OCI-LY7 (cell line): ENCODE measurements around the gene SGPL1. TPM values are rescaled to one million over a fixed set of nuclear protein-coding genes. Genes with fewer than 3 reads are reported as not detected.

Source experiments
- BruUV-seq: library from RNA; stranded (reverse); fragments of 400-500 nt; replicated peaks from 2 replicates; lab custom pipeline; 2021; lab: Mats Ljungman, UMichigan
- CTCF ChIA-PET: fragments of 300-600 bp; sonication (Branson Sonifier 250); formaldehyde crosslinking; loops from one replicate; lab custom pipeline; 2022; ENCODE audit warnings: antibody characterized with exemption; ENCODE audit not compliant: unreplicated experiment; lab: Charles Lee
- POLR2A ChIA-PET: fragments of 300-600 bp; sonication (Branson Sonifier 250); formaldehyde crosslinking; loops from one replicate; lab custom pipeline; 2022; ENCODE audit warnings: antibody characterized with exemption; lab: Charles Lee
- DNase-seq: peaks from one replicate; pipeline ENCODE4 v3.0.0-alpha.2; 2015; ENCODE audit warnings: low spot score
- H2AFZ ChIP-seq: fragments of 200-600 bp; sonication (generic), shearing (Covaris generic); 2 replicates; pipeline ENCODE4 v1.6.1; 2014; ENCODE audit warnings: mild to moderate bottlenecking, antibody characterized with exemption, low read length, moderate library complexity
- H3K27ac ChIP-seq: fragments of 200-600 bp; sonication (generic); 2 replicates; pipeline ENCODE4 v1.5.1; 2014; ENCODE audit warnings: mixed run types, low read depth, mild to moderate bottlenecking, moderate library complexity, low read length, inconsistent platforms; ENCODE audit not compliant: poor library complexity, severe bottlenecking
- H3K36me3 ChIP-seq: fragments of 200-600 bp; sonication (generic); 2 replicates; pipeline ENCODE4 v1.6.1; 2014; ENCODE audit warnings: mild to moderate bottlenecking, antibody characterized with exemption, low read length, moderate library complexity, mixed read lengths; ENCODE audit not compliant: insufficient read depth
- H3K4me1 ChIP-seq: fragments of 200-600 bp; sonication (generic); 2 replicates; pipeline ENCODE4 v1.5.1; 2014; ENCODE audit warnings: mild to moderate bottlenecking, low read length; ENCODE audit not compliant: insufficient read depth, poor library complexity, severe bottlenecking
- H3K4me2 ChIP-seq: fragments of 200-600 bp; sonication (generic); 2 replicates; pipeline ENCODE4 v1.6.1; 2014; ENCODE audit warnings: mild to moderate bottlenecking, low read length
- H3K4me3 ChIP-seq: fragments of 200-600 bp; sonication (generic); 2 replicates; pipeline ENCODE4 v1.5.1; 2014; ENCODE audit warnings: mild to moderate bottlenecking, low read depth, low read length; ENCODE audit not compliant: poor library complexity, severe bottlenecking
- H3K79me2 ChIP-seq: fragments of 200-600 bp; sonication (generic); 2 replicates; pipeline ENCODE4 v1.6.1; 2016; ENCODE audit warnings: low read depth, mild to moderate bottlenecking, low read length, moderate library complexity, mixed read lengths; ENCODE audit not compliant: insufficient read depth
- H3K9me2 ChIP-seq: fragments of 200-600 bp; sonication (generic); 2 replicates; pipeline ENCODE4 v1.6.1; 2016; ENCODE audit warnings: mild to moderate bottlenecking, low read length, mixed read lengths; ENCODE audit not compliant: insufficient read depth
- H3K9me3 ChIP-seq: fragments of 200-600 bp; sonication (generic); 2 replicates; pipeline ENCODE4 v1.6.1; 2014; ENCODE audit warnings: mild to moderate bottlenecking, mixed run types, low read length, mixed read lengths
- H4K20me1 ChIP-seq: fragments of 200-600 bp; sonication (generic); 2 replicates; pipeline ENCODE4 v1.6.1; 2014; ENCODE audit warnings: mild to moderate bottlenecking, antibody characterized with exemption, low read length, moderate library complexity, mixed read lengths; ENCODE audit not compliant: insufficient read depth
- EZH2phosphoT487 ChIP-seq: fragments of 200-600 bp; sonication (generic); IDR thresholded peaks from 2 replicates; pipeline ENCODE4 v1.6.1; 2018; ENCODE audit warnings: low read depth, borderline replicate concordance, mild to moderate bottlenecking, mixed run types, antibody characterized with exemption, low read length, moderate library complexity, mixed read lengths
- intact Hi-C: fragments of 100-400 bp; cut with micrococcal nuclease; formaldehyde crosslinking; loops from one replicate; pipeline ENCODE4 v1.10.0; 2022; ENCODE audit not compliant: unreplicated experiment
- total RNA-seq, 2 experiments: library from RNA; depleted of rRNA in 1 of 2; stranded (reverse); fragments of >200 nt in 1 of 2; shearing (Covaris generic) in 1 of 2; gene quantifications; 2 replicates each; pipeline ENCODE4 v1.2.3, GENCODE V29; 2014 to 2022
- TF ChIP-seq, protein P1 (sequence below): fragments of 200-600 bp; sonication (generic); conservative IDR thresholded peaks from 2 replicates; pipeline ENCODE4 v1.5.1; 2014; ENCODE audit warnings: mild to moderate bottlenecking, antibody characterized with exemption, low read length, moderate library complexity, mixed read lengths

Gene SGPL1
- total RNA-seq, 2 experiments from 2014 or later, result 11.7 to 25.1 TPM

GRCh38 chr10:70910486-70911341 lies 95.0 kb downstream of the SGPL1 start:
- TF ChIP-seq, protein P1, sequence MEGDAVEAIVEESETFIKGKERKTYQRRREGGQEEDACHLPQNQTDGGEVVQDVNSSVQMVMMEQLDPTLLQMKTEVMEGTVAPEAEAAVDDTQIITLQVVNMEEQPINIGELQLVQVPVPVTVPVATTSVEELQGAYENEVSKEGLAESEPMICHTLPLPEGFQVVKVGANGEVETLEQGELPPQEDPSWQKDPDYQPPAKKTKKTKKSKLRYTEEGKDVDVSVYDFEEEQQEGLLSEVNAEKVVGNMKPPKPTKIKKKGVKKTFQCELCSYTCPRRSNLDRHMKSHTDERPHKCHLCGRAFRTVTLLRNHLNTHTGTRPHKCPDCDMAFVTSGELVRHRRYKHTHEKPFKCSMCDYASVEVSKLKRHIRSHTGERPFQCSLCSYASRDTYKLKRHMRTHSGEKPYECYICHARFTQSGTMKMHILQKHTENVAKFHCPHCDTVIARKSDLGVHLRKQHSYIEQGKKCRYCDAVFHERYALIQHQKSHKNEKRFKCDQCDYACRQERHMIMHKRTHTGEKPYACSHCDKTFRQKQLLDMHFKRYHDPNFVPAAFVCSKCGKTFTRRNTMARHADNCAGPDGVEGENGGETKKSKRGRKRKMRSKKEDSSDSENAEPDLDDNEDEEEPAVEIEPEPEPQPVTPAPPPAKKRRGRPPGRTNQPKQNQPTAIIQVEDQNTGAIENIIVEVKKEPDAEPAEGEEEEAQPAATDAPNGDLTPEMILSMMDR, result no peak
- no peak for TF ChIP-seq EZH2phosphoT487
- ChIA-PET POLR2A (no interaction called here), CTCF (no interaction called here)
- Histone ChIP-seq H2AFZ (no peak overlapping the region), H3K9me2 (no peaks in the 10 kb centered on the region), H3K27ac (no peak overlapping the region), H3K4me3 (no peak overlapping the region), H3K4me2 (no peak overlapping the region), H3K36me3 (no peaks in the 10 kb centered on the region), H4K20me1 (no peaks in the 10 kb centered on the region), H3K9me3 (no peaks in the 10 kb centered on the region), H3K4me1 (no peaks in the 10 kb centered on the region), H3K79me2 (no peaks in the 10 kb centered on the region)
- DNase-seq, result no peak
- intact Hi-C loops, result no loop called here
- BruUV-seq, result no TSS peak

GRCh38 chr10:70911386-70911785 lies 95.6 kb downstream of the SGPL1 start:
- Histone ChIP-seq H3K79me2 (no peaks in the 10 kb centered on the region), H3K4me3 (no peak overlapping the region), H4K20me1 (no peaks in the 10 kb centered on the region), H3K4me2 (no peak overlapping the region), H3K36me3 (no peaks in the 10 kb centered on the region), H3K4me1 (no peaks in the 10 kb centered on the region), H3K9me2 (no peaks in the 10 kb centered on the region), H2AFZ (no peak overlapping the region), H3K9me3 (no peaks in the 10 kb centered on the region), H3K27ac (no peak overlapping the region)
- intact Hi-C loops, result no loop called here
- TF ChIP-seq, protein P1, result no peak
- TF ChIP-seq EZH2phosphoT487, result no peak
- DNase-seq, result no peak
- no TSS peak for BruUV-seq
- CTCF ChIA-PET, result no interaction called here
- POLR2A ChIA-PET, result no interaction called here

DNA sequence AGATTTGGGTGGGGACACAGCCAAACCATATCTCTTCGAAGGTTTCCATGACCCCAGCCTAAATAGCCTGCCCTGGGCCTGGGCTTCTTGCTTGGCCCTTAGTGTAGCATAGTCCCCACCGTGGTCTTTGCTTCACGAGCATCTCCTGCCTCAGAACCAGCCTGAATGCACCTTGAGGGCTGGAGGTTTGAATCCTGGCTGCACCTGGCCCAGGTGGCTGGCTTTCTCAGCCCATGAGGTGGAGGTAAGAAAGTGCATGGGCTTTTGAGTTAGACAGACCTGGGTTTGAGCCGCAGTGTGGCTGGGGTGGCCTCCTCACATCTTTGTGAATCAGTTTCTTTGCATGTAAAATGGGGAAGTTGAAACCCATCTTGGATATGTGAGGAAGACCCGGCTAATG lies 96.8 kb downstream of the SGPL1 start:
- H4K20me1 ChIP-seq, result no peaks in the 10 kb centered on the region
- no peaks in the 10 kb centered on the region for H3K36me3 ChIP-seq
- no peak for DNase-seq
- no peak overlapping the region for H3K27ac ChIP-seq
- H3K9me2 ChIP-seq, result no peaks in the 10 kb centered on the region
- no peak overlapping the region for H2AFZ ChIP-seq
- no peak overlapping the region for H3K4me3 ChIP-seq
- TF ChIP-seq, protein P1, result no peak
- TF ChIP-seq EZH2phosphoT487, result no peak
- H3K4me1 ChIP-seq, result no peaks in the 10 kb centered on the region
- H3K79me2 ChIP-seq, result no peaks in the 10 kb centered on the region
- no peak overlapping the region for H3K4me2 ChIP-seq
- BruUV-seq, result no TSS peak
- no peaks in the 10 kb centered on the region for H3K9me3 ChIP-seq
- CTCF ChIA-PET, result no interaction called here
- intact Hi-C loops, result no loop called here
- POLR2A ChIA-PET, result interaction anchor here (0.6 kb wide), 1 partner anchor 10 kb away, joined by 3 read pairs; no protein-coding TSS in a partner anchor
